Activated naive CD8-positive, alpha-beta T cell treated with anti-CD3 and anti-CD28 coated beads for 36 hours (primary cell): ENCODE data around the gene ARHGAP15. TPM values are rescaled to one million over a fixed set of nuclear protein-coding genes. Genes with fewer than 3 reads are reported as not detected.

Experiments
- DNase-seq: peaks from one replicate; pipeline ENCODE4 v3.0.0; 2021
- H3K27ac Mint-ChIP-seq: one replicate; pipeline ENCODE4 v1.8.0; 2022; ENCODE audit warnings: mild to moderate bottlenecking, moderate library complexity, mixed read lengths
- H3K27me3 Mint-ChIP-seq: one replicate; pipeline ENCODE4 v1.8.0; 2022; ENCODE audit warnings: mild to moderate bottlenecking, mixed read lengths
- H3K36me3 Mint-ChIP-seq: one replicate; pipeline ENCODE4 v1.8.0; 2021; ENCODE audit warnings: mild to moderate bottlenecking, mixed read lengths
- H3K4me1 Mint-ChIP-seq: one replicate; pipeline ENCODE4 v1.8.0; 2021; ENCODE audit warnings: mixed read lengths
- H3K4me3 Mint-ChIP-seq: one replicate; pipeline ENCODE4 v1.8.0; 2022; ENCODE audit warnings: mild to moderate bottlenecking, moderate library complexity, mixed read lengths
- H3K9me3 Mint-ChIP-seq: one replicate; pipeline ENCODE4 v1.8.0; 2022; ENCODE audit warnings: mixed read lengths
- total RNA-seq, 2 experiments: library from RNA; stranded (reverse); gene quantifications; one replicate each; pipeline ENCODE4 v1.2.3, GENCODE V29; 2021

Gene ARHGAP15
- total RNA-seq, 2 experiments from 2014 or later, result 45.2 to 47.0 TPM

DNA sequence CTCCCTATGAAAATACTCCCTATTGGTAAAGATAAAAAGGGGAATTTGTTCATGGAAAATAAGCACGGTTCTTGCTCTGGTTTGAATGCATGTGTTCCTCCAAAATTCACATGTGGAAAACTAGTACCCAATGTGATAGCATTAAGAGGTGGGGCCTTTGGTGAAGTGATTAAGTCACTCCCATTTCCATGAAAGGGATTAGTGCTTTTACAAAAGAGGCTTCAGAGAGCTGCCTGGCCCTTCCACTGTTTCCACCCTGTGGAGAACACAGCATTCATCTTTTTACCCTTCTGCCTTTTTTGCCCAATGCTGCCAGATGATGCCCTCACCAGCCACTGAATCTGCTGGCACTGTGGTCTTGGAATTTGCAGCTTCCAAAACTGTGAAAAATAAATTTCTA is 666.8 kb downstream of the ARHGAP15 start:
- H3K27me3 Mint-ChIP-seq, result peaks cover 3% of the 10 kb centered on the region
- no peaks in the 10 kb centered on the region for H3K4me1 Mint-ChIP-seq
- no peaks in the 10 kb centered on the region for H3K36me3 Mint-ChIP-seq
- no peak overlapping the region for H3K4me3 Mint-ChIP-seq
- no peak overlapping the region for H3K27ac Mint-ChIP-seq
- no peak for DNase-seq
- peaks cover 2% of the 10 kb centered on the region for H3K9me3 Mint-ChIP-seq

DNA sequence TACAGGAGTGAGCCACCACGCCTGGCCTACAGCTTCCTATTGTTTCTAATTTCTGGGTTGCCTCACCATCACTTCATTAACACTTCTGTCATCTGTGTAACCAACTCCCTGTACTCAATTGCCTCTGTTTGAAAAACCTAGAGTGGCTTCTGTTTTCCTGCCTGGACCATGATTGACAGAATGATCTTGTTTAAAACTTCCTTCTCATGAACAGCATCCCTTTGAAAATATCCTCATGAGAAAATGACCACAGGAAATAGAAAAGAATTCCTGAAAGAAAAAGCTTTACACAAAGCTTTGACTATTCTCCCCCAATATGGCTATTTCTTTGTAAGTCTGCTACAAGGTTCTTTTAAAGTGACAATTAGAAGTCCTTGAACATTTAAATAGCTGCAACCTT is 672.3 kb downstream of the ARHGAP15 start:
- Mint-ChIP-seq H3K36me3 (no peaks in the 10 kb centered on the region), H3K27ac (no peak overlapping the region), H3K9me3 (peaks cover 2% of the 10 kb centered on the region), H3K4me3 (no peak overlapping the region), H3K27me3 (no peaks in the 10 kb centered on the region), H3K4me1 (peaks cover 8% of the 10 kb centered on the region)
- DNase-seq, result no peak

DNA sequence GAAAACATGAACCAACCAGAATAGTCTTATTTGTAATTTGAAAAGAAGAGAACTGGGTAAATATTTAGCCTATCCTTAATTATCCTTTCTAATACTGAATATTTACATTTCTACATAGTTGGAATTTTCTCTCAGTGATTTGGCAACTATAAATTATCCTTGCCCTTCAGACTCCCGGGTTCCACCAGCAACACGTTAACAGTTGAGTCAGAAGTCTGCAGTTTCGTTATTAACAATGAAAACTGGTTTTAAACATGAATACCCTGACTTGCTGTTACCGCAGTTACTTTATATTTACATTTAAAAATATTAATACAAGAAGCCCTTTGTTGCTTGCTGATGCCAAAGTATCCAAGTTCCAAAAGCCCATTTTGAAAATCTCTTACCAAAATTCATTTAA is 673.0 kb downstream of the ARHGAP15 start:
- no peak overlapping the region for H3K4me3 Mint-ChIP-seq
- H3K27me3 Mint-ChIP-seq, result no peaks in the 10 kb centered on the region
- H3K4me1 Mint-ChIP-seq, result peaks cover 8% of the 10 kb centered on the region
- no peaks in the 10 kb centered on the region for H3K36me3 Mint-ChIP-seq
- no peak for DNase-seq
- H3K9me3 Mint-ChIP-seq, result peaks cover 2% of the 10 kb centered on the region
- H3K27ac Mint-ChIP-seq, result no peak overlapping the region

DNA sequence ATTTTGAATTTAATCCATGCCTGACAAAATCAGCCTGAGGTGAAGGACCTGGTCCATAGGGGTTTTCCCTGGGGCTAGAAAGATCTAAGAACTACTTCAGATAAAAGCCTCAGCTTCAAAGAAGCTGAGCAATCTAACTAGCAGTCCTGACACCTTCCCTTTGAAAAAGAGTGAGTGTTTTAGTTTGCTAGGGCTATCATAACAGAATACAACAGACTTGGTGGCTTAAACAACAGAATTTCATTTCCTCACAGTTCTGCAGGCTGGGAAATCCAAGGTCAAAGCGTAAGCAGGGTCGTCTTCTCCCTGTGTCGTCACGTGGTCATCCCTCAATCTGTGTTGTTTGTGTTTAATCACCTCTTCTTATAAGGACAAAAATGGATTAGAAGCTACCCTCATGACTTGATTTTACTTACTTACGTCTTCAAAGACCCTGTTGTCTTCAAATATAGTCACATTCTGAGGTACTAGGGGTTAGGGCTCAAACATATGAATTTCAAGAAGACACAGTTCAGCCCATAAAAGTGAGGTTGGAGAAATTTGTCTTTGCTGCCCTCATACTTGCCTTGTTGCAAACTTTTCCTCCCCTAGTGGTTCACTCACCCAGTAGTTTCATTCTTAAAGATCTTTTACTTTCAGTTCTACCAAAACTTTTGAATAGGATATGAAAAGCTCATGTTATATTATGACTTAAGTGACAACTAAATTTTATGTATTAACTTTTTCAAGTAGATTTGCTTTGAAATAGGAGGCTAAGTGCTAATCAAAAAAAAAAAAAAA is 673.8 kb downstream of the ARHGAP15 start:
- no peak for DNase-seq

DNA sequence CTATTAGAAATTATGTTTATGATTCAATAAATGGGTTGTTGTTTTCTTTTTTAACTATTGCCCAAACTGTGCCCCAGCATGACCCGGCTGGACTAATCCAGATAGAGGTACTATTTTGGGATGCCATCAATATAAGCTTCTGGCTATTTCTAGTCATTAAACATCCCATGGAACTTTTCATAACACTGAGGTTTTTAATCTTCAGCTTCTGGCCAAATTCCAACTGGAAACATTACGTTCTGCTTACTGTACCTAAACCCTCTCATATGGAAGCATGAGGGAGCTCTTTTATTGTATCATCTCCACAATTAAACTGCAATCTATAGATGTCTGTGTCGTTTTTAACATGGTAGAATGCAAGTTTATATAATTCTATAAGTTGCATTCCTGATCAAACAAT is 674.7 kb downstream of the ARHGAP15 start:
- Mint-ChIP-seq H3K9me3 (no peaks in the 10 kb centered on the region), H3K27ac (no peak overlapping the region), H3K4me1 (peaks cover 8% of the 10 kb centered on the region), H3K36me3 (no peaks in the 10 kb centered on the region), H3K4me3 (no peak overlapping the region), H3K27me3 (peaks cover 4% of the 10 kb centered on the region)
- DNase-seq, result no peak

More for the DNA sequence above, 673.8 kb downstream of the ARHGAP15 start:
- no peak overlapping the region for H3K27ac Mint-ChIP-seq
- H3K4me3 Mint-ChIP-seq, result no peak overlapping the region
- H3K9me3 Mint-ChIP-seq, result peaks cover 2% of the 10 kb centered on the region
- H3K27me3 Mint-ChIP-seq, result peaks cover 2% of the 10 kb centered on the region
- H3K4me1 Mint-ChIP-seq, result peaks cover 8% of the 10 kb centered on the region
- H3K36me3 Mint-ChIP-seq, result no peaks in the 10 kb centered on the region

DNA sequence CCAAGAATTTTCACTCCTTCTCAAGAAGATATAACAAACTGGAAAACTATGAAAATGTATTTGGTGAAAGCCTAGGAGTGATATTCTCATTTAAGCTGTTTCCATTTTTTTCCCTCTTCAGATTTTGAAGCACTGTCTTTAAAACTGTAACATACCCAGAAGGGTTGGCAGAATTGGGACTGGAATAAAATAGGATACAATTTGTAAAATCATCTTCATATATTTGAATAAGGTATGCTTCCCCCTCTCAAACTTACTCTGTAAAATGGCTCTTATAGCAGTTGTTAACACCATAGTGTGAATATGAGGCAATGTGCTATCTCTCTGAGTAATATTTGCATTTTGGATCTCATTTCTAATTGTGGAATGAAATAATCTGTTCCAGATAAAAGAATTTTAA is 676.4 kb downstream of the ARHGAP15 start:
- peaks cover 4% of the 10 kb centered on the region for H3K27me3 Mint-ChIP-seq
- H3K36me3 Mint-ChIP-seq, result no peaks in the 10 kb centered on the region
- H3K4me1 Mint-ChIP-seq, result peaks cover 8% of the 10 kb centered on the region
- no peak overlapping the region for H3K27ac Mint-ChIP-seq
- no peak for DNase-seq
- H3K9me3 Mint-ChIP-seq, result no peaks in the 10 kb centered on the region
- no peak overlapping the region for H3K4me3 Mint-ChIP-seq

DNA sequence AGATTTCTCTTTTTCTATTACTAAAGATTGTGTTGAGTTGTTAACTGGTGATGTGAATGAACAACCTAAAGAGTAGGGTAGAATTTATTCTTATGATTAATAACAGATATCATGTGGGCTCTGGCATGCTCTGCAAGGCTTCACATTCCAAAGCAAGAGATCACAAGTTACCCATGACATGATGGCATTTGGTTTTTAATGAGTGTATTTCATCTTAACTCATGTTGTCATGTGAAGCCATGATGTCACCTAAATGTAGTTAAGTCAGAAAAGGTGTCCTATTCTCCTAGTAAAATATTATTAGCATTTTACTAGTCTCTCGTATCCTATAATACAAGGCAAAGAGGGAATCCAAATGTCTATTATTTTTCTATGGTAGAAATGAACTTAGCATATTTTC is 678.0 kb downstream of the ARHGAP15 start:
- Mint-ChIP-seq H3K27ac (no peak overlapping the region), H3K4me1 (peaks cover 8% of the 10 kb centered on the region), H3K36me3 (no peaks in the 10 kb centered on the region), H3K4me3 (no peak overlapping the region), H3K9me3 (no peaks in the 10 kb centered on the region), H3K27me3 (peaks cover 4% of the 10 kb centered on the region)
- no peak for DNase-seq

DNA sequence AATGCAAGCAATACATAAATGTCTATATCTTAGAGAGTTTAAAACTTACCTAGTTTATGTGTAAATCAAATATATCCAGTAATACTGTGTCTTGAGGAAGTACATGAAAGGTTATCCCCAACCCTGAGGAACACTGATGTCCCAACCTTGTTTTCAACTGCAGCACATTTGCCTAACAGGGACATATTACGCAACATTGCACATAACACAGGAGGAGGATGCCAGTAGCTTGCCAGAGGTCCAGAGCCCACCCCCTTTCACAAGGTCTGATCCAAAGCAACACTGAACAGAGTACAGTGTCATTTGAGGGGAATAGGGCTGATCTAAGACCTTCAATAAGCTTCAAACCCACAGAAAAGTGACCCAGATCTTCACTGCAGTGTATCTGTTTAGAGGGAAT is 678.5 kb downstream of the ARHGAP15 start:
- H3K9me3 Mint-ChIP-seq, result no peaks in the 10 kb centered on the region
- no peaks in the 10 kb centered on the region for H3K36me3 Mint-ChIP-seq
- DNase-seq, result no peak
- H3K27ac Mint-ChIP-seq, result no peak overlapping the region
- no peak overlapping the region for H3K4me3 Mint-ChIP-seq
- H3K27me3 Mint-ChIP-seq, result peaks cover 4% of the 10 kb centered on the region
- H3K4me1 Mint-ChIP-seq, result peaks cover 8% of the 10 kb centered on the region

DNA sequence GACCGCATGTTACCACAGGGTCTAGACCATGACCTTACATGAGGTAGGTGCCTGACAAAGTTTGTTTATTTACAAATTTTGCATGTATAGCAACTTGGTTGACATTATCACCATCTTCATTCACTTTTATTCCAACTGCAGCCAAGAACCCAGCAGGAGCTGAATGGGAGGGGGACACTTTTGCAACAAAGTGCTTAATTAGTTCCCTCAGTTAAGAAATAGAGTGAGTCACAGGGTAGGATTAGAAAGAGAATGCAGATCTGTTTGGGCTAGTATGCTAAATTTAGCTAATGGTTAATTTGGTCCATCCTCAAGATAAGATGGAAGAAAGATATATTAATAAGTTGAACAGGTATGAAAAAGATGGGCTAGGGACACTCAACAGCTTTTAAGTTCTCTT is 678.9 kb downstream of the ARHGAP15 start:
- peaks cover 3% of the 10 kb centered on the region for H3K4me1 Mint-ChIP-seq
- peaks cover 4% of the 10 kb centered on the region for H3K27me3 Mint-ChIP-seq
- H3K36me3 Mint-ChIP-seq, result no peaks in the 10 kb centered on the region
- DNase-seq, result no peak
- H3K9me3 Mint-ChIP-seq, result no peaks in the 10 kb centered on the region
- H3K27ac Mint-ChIP-seq, result no peak overlapping the region
- no peak overlapping the region for H3K4me3 Mint-ChIP-seq

DNA sequence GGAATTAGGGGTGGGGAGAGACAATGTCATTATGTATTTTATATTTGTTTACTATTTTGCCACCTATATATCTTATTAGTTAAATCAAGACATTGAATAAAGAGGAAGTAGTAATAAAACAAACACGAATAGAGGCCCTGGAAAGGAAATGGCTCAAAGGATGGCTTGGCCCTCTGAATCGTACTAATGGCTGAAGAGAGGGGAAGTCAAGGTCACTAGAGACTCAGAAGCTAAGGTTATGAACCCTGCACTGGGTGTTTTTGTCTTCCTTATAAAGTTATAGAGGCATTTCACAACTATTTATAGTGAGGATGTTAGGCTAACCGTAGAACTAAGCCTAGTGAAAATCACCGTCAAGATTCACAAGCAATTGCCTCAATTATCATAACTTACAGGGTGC is 685.9 kb downstream of the ARHGAP15 start:
- DNase-seq, result no peak
- Mint-ChIP-seq H3K9me3 (no peaks in the 10 kb centered on the region), H3K4me1 (no peaks in the 10 kb centered on the region), H3K4me3 (no peak overlapping the region), H3K36me3 (no peaks in the 10 kb centered on the region), H3K27ac (no peak overlapping the region), H3K27me3 (peaks cover 2% of the 10 kb centered on the region)

DNA sequence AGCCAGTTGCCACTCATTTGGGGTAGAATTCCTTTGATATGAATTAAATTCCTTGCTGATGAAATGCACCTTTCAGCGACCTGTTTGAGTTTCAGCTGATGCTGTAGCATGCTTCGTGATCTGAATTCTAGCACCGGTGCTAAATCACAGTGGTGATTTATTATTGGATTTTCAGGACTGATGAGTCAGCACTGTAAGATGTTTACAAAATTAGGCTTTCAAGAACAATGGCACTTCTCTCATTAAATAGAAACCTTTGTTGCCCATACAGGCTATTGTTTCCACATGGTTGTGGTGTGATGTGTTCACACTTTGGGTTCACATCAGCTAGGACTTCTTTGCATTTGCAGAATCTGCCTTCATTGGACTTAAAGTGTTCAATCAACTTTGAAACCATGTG is 687.7 kb downstream of the ARHGAP15 start:
- Mint-ChIP-seq H3K36me3 (no peaks in the 10 kb centered on the region), H3K27ac (no peak overlapping the region), H3K27me3 (peaks cover 4% of the 10 kb centered on the region), H3K9me3 (no peaks in the 10 kb centered on the region), H3K4me3 (no peak overlapping the region), H3K4me1 (no peaks in the 10 kb centered on the region)
- DNase-seq, result no peak
